Stimulated activated CD4-positive, alpha-beta T cell treated with anti-CD3 and anti-CD28 coated beads, Interleukin-2, amount 100 ng/mL, for 4 hours (primary cell): ENCODE results near the gene LRRC31.

Source experiments
- DNase-seq: peaks from one replicate; pipeline ENCODE4 v3.0.0-alpha.2; 2020; ENCODE audit warnings: low read depth

LRRC31 gene

GRCh38 chr3:169869484-169870220 is at the start of gene LRRC31:
TSS of gene LRRC31 (minus strand) at chr3:169869935. CDS start at chr3:169869807, 128 bp downstream.
- no peak for DNase-seq

GRCh38 chr3:169914321-169914720 is 44.6 kb upstream of the LRRC31 start:
- DNase-seq: no peak

GRCh38 chr3:169913323-169913722 is 43.6 kb upstream of the LRRC31 start:
- DNase-seq: no peak

- no peak for DNase-seq
Measured at GRCh38 chr3:169911272-169911671, 41.5 kb upstream of the LRRC31 start, which contains the start of gene SAMD7. TSS of gene SAMD7 (plus strand) at chr3:169911572. CDS start at chr3:169919499, 7,927 bp downstream.

GRCh38 chr3:169907944-169908343 is 38.2 kb upstream of the LRRC31 start:
- no peak for DNase-seq

GRCh38 chr3:169907476-169907875 is 37.7 kb upstream of the LRRC31 start:
- no peak for DNase-seq

- DNase-seq: no peak
Measured at GRCh38 chr3:169905404-169905803, 35.7 kb upstream of the LRRC31 start.

- no peak for DNase-seq
Measured at GRCh38 chr3:169901453-169901852, 31.7 kb upstream of the LRRC31 start.

GRCh38 chr3:169897284-169897683 is 27.5 kb upstream of the LRRC31 start:
- no peak for DNase-seq

GRCh38 chr3:169895072-169895471 is 25.3 kb upstream of the LRRC31 start:
- DNase-seq: no peak

GRCh38 chr3:169894110-169894509 is 24.4 kb upstream of the LRRC31 start:
- no peak for DNase-seq

GRCh38 chr3:169891886-169892285 is 22.2 kb upstream of the LRRC31 start:
- no peak for DNase-seq

- DNase-seq: no peak
Measured at GRCh38 chr3:169886671-169887070, 16.9 kb upstream of the LRRC31 start.

- DNase-seq: no peak
Measured at GRCh38 chr3:169880576-169881250, 11.0 kb upstream of the LRRC31 start.

- DNase-seq: no peak
Measured at GRCh38 chr3:169879845-169880575, 10.3 kb upstream of the LRRC31 start.

GRCh38 chr3:169879013-169879557 is 9.3 kb upstream of the LRRC31 start:
- DNase-seq: no peak

GRCh38 chr3:169871129-169871886 is 1.6 kb upstream of the LRRC31 start:
- DNase-seq: no peak

- no peak for DNase-seq
Measured at GRCh38 chr3:169868369-169868768, 1.4 kb downstream of the LRRC31 start.

GRCh38 chr3:169867584-169868210 is 2.0 kb downstream of the LRRC31 start:
- DNase-seq: no peak

GRCh38 chr3:169865176-169865767 is 4.5 kb downstream of the LRRC31 start:
- DNase-seq: no peak

- DNase-seq: no peak
Measured at GRCh38 chr3:169864270-169864669, 5.5 kb downstream of the LRRC31 start.
